GM18861 (cell line): ENCODE measurements around the gene RBMS1.

Experiments
- ATAC-seq: cut with Tn5 transposase; IDR thresholded peaks from one replicate; pipeline ENCODE4 v1.9.1; 2021; ENCODE audit not compliant: unreplicated experiment

RBMS1 gene

GRCh38 chr2:160310118-160310828, 183.3 kb downstream of the RBMS1 start:
- no peak for ATAC-seq

GRCh38 chr2:160309585-160309984, 184.0 kb downstream of the RBMS1 start:
- ATAC-seq: no peak

DNA sequence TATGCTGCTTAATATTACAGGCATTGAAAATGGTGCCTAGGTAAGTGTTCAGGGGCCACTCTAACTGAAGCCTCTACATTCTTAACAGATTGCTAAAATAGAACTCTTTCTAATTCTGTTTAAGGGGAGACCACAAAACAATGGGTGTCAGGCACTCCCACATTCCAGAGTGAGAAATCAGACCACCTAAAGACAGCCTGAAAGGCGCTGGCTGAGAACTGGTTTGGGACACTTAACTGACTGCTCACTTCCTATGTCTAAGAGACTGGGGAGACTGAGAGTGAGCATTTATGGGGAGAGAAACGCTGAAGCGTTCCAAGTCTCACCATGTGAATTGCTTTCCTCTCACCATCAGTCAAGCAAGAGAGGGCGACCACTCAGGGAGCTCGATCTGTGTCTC, 184.7 kb downstream of the RBMS1 start:
- ATAC-seq: no peak

DNA sequence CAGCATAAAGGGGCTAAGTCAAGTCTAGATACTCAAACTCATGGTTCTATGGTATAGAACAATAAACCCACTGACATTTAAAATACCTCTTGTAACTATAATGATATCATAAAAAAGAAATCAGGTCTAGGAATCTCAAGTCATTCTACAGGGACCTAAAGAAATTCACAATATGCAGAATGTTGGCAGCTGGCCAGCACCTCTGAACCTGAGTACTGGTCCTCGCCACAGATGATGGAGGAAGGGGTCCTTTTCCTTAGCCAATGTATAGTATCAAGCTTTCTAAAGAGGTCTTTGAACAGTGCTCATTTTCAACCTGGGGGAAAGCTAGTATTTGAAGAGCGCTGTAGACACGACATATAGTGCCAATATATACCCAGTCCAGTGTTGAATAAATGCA, 185.1 kb downstream of the RBMS1 start:
- no peak for ATAC-seq

- no peak for ATAC-seq
Measured at GRCh38 chr2:160306985-160307384, 186.6 kb downstream of the RBMS1 start.

DNA sequence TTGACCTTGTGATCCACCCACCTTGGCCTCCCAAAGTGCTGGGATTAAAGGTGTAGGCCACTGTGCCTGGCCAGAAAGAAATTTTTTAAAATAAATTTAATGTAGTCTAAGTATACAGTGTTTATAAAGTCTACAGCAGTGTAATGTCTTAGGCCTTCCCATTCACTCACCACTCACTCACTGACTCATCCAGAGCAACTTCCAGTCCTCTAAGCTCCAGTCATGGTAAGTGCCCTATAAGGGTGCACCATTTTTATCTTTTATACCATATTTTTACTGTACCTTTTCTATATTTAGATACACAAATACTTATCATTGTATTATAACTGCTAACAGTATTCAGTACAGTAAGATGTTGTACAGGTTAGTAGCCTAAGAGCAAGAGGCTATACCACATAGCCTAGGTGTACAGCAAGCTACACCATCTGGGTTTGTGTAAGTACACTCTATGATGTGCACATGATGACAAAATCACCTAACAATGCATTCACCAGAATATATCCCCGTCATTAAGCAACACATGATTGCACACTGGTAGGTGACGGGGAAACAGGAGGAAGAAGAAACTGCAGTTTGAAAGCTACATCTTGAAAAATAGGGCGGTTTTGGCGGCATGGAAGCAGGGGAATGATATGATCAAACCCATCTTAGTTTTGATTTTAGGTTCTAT, 188.4 kb downstream of the RBMS1 start:
- no peak for ATAC-seq

GRCh38 chr2:160303527-160303926, 190.1 kb downstream of the RBMS1 start:
- ATAC-seq: no peak

DNA sequence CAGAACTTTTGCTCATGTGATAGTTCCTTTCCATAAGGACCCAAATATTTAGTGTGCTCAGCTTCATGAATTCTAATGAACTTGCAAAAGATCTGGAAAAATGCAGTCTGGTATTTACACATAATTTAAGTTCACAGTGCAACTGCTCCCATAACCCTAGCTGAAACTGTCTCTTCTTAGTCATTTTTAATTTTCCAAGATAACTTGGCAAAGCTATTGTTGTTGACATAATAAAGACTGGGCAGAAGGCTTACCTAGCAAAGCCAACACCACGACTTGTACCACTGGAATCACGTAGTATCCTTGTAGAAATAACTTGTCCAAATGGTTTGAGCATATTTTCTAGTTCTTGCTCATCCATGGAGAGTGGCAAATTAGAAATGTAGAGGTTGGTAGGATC, 190.5 kb downstream of the RBMS1 start:
- ATAC-seq: no peak

DNA sequence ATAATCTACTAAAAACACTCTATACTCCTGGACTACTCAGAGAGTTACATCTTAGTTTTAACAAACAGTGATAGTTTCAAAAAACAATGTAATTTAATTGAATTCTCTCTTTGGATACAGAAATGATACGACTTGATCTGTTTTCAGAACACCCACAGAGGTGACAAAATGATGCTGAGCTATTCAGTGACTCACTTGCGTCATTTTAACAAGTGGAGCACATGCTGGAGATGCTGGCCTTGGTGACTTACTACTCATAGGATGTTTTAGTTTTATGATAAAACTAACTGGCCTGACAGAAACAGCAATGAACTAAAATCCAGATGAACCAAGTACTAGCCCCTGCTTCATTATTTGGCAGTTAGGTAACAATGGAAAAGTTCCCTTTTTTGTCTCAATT, 192.2 kb downstream of the RBMS1 start:
- ATAC-seq: no peak

DNA sequence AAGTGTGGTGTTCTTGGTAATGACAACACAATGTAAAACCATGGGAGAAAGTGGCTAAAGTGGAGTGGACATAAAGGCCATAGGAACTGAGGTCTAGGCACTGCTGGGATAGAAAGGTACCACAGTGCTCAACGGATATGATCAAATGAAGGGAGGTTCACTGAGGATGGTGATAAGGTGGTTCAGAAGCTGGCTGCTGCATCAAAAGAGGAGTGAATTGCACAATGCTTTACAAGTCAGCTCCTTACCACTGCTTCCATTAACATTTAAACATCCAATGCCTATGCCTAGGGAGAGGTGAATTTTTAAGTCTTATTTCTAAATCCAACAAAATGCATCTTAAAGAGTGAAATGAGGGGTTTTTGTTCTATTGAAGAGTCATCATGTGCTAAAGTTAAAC, 193.4 kb downstream of the RBMS1 start:
- no peak for ATAC-seq

DNA sequence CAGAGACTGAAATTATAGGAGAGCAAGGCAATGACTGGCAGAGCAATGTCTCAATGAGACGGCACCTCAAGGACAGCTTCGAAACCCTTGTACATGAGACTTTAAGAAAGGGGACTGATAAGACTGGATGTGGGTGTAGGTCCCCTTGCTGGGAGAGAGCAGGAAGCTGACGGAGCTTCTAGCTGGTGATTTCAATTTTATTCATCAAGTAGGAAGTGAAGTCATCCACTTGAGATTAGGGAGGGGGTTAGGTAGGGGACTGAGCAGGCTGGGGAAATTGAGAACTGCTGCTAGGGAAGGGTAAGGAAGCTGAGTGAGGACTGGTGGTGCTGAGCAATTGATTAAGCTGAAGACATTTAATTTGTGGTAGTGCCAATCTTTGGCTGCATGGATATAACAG, 194.1 kb downstream of the RBMS1 start:
- no peak for ATAC-seq

GRCh38 chr2:160298960-160299359, 194.6 kb downstream of the RBMS1 start:
- no peak for ATAC-seq

GRCh38 chr2:160295519-160296207, 197.9 kb downstream of the RBMS1 start:
- ATAC-seq: no peak

DNA sequence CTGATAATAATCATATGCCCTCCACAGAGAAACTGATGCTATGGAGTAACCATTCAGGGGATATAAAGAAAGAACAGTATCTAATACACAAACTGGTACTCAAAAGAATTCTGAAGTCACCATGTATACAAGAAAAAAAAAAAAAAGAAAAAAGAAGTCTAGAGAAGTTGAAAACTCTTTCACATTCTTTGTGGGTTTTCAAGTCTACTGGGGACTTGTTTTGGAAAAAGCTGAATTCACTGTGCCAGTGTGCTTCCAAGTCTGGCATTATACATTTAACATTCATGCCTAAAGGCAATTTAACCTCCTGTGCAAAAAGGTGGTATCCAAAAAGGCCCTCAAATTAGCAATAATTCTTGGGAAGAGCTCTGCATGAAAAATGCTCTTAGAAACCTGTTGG, 198.7 kb downstream of the RBMS1 start:
- ATAC-seq: no peak

GRCh38 chr2:160294339-160294803, 199.2 kb downstream of the RBMS1 start:
- ATAC-seq: peak; percentile 71

DNA sequence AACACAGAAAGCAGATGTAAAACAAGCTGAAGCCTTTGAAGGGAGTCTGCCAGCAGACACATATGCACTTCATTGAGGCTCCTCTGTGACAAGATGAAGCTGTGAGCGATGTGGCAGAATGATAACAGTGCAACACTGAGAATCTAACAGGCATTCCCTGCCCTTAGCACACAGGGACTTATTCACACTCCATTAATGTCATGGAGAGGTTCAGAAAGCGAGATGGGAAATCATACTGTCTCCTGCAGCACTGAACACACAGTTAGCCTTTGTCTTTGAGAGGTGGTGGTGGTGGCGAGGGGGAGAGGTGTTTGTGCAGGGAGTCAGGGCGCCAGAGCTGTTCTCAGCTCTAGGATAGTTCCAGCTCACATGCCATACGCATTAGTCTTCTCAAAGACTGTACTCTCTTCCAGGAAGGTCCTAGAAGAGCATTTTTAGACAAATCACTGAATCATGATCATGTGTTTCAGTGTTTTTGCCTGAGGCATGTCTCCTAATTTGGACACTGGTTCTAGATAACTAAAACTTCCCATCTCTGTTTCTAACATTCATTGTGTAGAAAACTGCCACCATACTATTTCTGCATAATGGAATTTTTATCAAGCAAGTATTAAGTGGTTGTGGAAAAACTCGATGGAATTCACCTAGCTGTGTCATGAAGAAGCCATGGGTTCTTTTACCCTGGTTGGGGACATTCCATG, 200.1 kb downstream of the RBMS1 start:
- ATAC-seq: no peak

DNA sequence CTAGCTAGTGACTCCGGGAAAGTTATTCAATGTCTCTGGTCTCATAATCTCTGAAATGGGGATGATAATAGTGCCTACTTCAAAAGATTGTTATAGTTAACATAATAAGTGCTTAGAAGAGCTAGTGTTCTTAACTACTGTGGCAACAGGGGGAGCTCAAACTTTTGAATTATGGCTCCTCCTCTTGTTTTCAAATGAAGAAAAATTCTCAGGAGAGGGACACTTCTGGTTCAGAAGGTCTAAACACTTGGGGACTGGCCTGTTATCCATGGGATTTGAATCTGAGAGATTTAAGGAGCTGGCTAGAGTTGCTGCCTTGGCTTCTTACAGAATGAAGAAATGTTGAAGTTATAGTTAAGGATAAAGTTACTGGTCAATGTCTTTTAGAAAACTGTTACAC, 201.4 kb downstream of the RBMS1 start:
- no peak for ATAC-seq

DNA sequence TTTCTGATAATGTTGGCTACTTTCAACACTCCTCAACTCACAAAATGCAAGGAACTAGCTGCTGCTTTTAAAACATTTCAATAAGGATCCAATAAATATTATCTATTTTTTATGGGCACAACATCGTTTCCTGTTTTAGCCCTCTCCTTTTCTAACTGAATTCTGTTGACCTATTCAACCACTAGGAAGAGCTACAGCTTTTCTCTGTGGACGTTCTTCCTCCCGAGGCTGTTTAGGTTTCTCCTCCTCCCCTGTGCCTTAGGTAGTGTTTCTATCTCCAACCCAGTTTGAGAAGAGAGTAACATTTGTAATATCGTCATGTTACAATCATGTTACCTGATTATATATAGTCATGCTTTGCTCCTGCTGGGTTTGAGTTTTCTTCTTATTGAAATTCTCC, 202.2 kb downstream of the RBMS1 start:
- ATAC-seq: no peak

GRCh38 chr2:160290598-160290997, 203.0 kb downstream of the RBMS1 start:
- no peak for ATAC-seq

DNA sequence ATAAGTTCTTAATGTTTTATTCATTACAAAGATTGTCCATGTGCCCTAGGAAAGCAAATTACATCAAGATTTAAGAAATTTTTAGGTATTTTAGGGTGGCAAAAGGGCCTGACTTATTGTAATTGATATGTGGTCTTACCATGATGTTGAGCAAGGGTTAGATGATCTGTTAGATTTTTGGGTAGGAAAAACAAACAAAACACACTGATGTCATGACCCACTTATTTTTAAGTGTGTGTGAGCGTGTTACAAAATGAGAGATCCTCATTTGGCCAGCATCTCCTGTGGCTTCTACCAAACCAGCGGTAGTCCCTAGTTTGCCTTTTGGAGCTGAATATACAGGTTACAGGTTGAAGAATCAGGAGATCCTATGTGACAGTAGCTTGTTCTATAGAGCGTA, 203.8 kb downstream of the RBMS1 start:
- ATAC-seq: no peak

DNA sequence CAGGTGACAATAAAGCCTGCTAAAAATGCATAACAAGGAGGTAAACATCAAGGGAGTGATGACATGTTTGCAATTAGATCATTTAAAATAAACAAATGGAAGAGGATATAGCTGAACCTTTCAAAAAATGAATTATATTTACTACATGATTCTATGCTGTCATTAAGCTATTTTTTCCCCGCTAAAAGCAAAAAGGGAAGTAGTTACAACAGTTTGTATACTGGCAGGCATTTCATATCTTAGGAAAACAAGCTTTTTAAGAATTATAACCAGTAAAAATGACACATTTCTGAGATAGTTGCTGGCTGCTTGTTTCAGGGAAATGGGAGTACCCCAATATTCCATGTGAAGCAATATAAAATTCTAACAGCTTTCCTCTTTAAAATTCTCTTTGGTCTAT, 204.5 kb downstream of the RBMS1 start:
- no peak for ATAC-seq

DNA sequence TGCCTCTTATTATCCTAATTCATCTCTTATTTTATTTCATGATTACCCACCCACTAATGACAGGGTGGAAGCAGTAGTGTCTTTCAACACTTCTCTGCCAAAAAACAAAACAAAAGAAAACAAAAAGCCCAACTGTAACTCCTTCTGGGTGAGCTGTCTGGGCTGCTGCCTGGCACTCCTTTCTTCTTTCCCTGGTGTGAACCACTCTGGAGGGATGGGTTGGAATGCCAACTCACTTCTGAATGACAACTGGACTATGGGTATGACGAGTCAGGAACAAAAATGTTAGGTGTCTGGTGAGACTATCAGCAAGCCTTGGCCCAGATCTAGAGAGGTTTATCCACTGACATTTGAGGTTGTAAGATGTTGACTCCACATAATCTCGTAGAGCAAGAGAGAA, 205.3 kb downstream of the RBMS1 start:
- no peak for ATAC-seq
